Peyer's patch (tissue), 4 donors: Measurements from ENCODE around the gene PCYT1A. TPM values are rescaled to one million over a fixed set of nuclear protein-coding genes. Genes with fewer than 3 reads are reported as not detected.

Source experiments
- DNase-seq, 3 donors: peaks; one replicate each; pipeline ENCODE4 v3.0.0-alpha.2; 2017 to 2019
- H3K27ac ChIP-seq, 4 donors: fragments of 200-600 bp; sonication (generic); one replicate each; pipeline ENCODE4 v1.5.1; 2016 to 2019
- H3K27me3 ChIP-seq, 2 donors: fragments of 200-600 bp; sonication (generic); one replicate each; pipeline ENCODE4 v1.5.1; 2019
- H3K36me3 ChIP-seq, 3 donors: fragments of 200-600 bp; sonication (generic); one replicate each; pipeline ENCODE4 v1.5.1; 2016 to 2019
- H3K4me1 ChIP-seq, 4 donors: fragments of 200-600 bp; sonication (generic); one replicate each; pipeline ENCODE4 v1.5.1; 2016 to 2019
- H3K4me3 ChIP-seq, 4 donors: fragments of 200-600 bp; sonication (generic); 1 replicate in 3 of 4; 2 replicates in 1 of 4; pipeline ENCODE4 v1.5.1; 2016 to 2019; ENCODE audit warnings: mild to moderate bottlenecking in 1 of 4
- H3K9me3 ChIP-seq, 4 donors: fragments of 200-600 bp; sonication (generic); one replicate each; pipeline ENCODE4 v1.5.1; 2016 to 2019; ENCODE audit warnings: mild to moderate bottlenecking in 1 of 4
- POLR2A ChIP-seq, 2 donors: fragments of 450-650 bp; IDR thresholded peaks; one replicate each; pipeline ENCODE4 v1.5.1; 2017; ENCODE audit warnings: antibody characterized with exemption in 2 of 2, mild to moderate bottlenecking in 2 of 2, moderate library complexity in 2 of 2
- total RNA-seq, 4 donors: library from RNA; depleted of rRNA; stranded (reverse); fragments of >200 nt; gene quantifications; one replicate each; pipeline ENCODE4 v1.1.0, GENCODE V29; 2016
- TF ChIP-seq, protein P1 (sequence below), 6 experiments: fragments of 450-650 bp in 4 of 6; fragments of 200-600 bp in 2 of 6; sonication (generic) in 1 of 6; IDR thresholded peaks; one replicate each; pipeline ENCODE4 v1.5.1; 2017 to 2019; ENCODE audit warnings: antibody characterized with exemption in 6 of 6, mild to moderate bottlenecking in 3 of 6, moderate library complexity in 1 of 6

PCYT1A gene
- total RNA-seq, 4 donors from 2014 or later = 168 to 211 (median 177) TPM

DNA sequence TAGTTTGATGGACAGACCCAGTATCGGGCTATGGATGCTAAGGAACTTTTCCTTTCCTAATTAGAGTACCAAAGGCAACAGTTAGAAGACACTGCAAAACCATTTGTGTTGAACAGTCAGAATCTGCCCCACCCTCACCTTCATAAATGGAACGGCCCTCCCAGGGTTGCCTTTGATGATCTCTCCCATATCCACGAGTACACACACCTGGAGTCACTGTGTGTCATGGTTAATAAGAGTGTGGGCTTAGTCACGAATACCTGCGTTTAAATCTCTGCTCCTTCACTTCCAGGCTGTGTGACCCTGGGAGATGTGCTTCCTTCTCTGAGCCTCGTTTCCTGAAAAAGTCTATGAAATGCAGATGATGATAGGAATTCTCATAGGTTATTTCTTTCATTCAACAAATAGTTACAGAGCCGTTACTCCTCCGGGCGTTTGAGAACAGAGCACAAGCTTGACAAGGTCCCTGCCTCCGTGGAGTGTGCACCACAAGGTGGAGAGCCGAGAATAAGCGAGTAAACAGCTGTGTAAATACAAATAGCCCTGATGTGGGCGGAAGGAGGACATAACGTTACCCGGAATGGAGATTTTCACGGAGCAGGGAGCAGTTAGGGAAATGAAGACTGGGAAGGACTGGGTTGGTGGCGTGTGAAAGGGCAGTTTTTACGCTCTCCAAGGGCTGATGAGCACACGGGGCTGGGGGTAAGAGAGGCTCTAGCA, 64.5 kb downstream of the PCYT1A start:
- TF ChIP-seq, protein P1, sequence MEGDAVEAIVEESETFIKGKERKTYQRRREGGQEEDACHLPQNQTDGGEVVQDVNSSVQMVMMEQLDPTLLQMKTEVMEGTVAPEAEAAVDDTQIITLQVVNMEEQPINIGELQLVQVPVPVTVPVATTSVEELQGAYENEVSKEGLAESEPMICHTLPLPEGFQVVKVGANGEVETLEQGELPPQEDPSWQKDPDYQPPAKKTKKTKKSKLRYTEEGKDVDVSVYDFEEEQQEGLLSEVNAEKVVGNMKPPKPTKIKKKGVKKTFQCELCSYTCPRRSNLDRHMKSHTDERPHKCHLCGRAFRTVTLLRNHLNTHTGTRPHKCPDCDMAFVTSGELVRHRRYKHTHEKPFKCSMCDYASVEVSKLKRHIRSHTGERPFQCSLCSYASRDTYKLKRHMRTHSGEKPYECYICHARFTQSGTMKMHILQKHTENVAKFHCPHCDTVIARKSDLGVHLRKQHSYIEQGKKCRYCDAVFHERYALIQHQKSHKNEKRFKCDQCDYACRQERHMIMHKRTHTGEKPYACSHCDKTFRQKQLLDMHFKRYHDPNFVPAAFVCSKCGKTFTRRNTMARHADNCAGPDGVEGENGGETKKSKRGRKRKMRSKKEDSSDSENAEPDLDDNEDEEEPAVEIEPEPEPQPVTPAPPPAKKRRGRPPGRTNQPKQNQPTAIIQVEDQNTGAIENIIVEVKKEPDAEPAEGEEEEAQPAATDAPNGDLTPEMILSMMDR (IDR thresholded peaks at IDR 0.05) = no peak
- no peak for TF ChIP-seq POLR2A (IDR thresholded peaks at IDR 0.05)
- Histone ChIP-seq H3K27ac (no peak overlapping the region), H3K4me3 (no peak overlapping the region), H3K9me3 (no peaks in the 10 kb centered on the region), H3K4me1 (peaks cover 0 to 22% (median 0%) of the 10 kb centered on the region in 4 donors), H3K27me3 (no peaks in the 10 kb centered on the region), H3K36me3 (no peaks in the 10 kb centered on the region)
- no peak for DNase-seq

DNA sequence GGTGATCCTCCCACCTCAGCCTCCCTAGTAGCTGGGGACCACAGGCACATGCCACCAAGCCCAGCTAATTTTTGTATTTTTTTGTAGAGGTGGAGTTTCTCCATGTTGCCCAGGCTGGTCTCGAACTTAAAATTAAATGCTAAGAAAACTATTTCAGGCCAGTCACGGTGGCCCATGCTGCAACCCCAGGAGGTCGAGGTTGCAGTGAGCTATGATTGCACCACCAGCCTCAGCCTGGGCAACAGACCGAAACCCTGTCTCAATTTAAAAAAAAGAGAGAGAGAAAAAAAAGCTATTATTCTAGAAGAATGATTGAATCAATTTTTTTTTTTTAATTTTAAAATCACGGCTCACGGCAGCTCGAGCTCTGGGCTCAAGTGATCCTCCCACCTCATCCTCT, 66.5 kb downstream of the PCYT1A start:
- no peak for TF ChIP-seq POLR2A (IDR thresholded peaks at IDR 0.05)
- TF ChIP-seq, protein P1 (IDR thresholded peaks at IDR 0.05) = no peak
- Histone ChIP-seq H3K9me3 (no peaks in the 10 kb centered on the region), H3K36me3 (no peaks in the 10 kb centered on the region), H3K4me3 (no peak overlapping the region), H3K27me3 (no peaks in the 10 kb centered on the region), H3K4me1 (peaks cover 0 to 24% (median 0%) of the 10 kb centered on the region in 4 donors), H3K27ac (no peak overlapping the region)
- DNase-seq = no peak

DNA sequence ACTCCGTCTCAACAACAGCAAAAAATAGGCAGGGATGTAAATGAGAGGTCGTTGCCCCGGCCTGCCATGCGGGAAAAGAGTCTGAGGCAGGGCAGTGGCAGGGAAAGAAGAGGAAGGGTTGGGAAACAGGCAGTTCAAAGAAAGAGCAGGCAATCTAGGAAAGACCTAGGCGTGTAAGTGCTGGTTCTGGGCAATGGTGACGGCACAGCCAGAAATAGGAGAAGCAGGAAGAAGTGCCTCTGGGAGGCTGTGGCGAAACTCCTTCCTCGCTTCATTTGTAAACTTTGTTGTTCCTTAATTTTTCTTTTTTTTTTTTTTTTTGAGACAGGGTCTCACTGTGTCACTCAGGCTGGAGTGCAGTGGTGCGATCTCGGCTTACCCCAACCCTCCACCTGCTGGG, 66.9 kb downstream of the PCYT1A start:
- H3K9me3 ChIP-seq = no peaks in the 10 kb centered on the region
- no peak for TF ChIP-seq POLR2A (IDR thresholded peaks at IDR 0.05)
- TF ChIP-seq, protein P1 (IDR thresholded peaks at IDR 0.05) = no peak
- no peak overlapping the region for H3K27ac ChIP-seq
- H3K27me3 ChIP-seq = no peaks in the 10 kb centered on the region
- H3K4me3 ChIP-seq = no peak overlapping the region
- DNase-seq = peak in 1 of 3 donors; percentile 48
- H3K4me1 ChIP-seq = peaks cover 0 to 28% (median 0%) of the 10 kb centered on the region in 4 donors
- H3K36me3 ChIP-seq = no peaks in the 10 kb centered on the region

DNA sequence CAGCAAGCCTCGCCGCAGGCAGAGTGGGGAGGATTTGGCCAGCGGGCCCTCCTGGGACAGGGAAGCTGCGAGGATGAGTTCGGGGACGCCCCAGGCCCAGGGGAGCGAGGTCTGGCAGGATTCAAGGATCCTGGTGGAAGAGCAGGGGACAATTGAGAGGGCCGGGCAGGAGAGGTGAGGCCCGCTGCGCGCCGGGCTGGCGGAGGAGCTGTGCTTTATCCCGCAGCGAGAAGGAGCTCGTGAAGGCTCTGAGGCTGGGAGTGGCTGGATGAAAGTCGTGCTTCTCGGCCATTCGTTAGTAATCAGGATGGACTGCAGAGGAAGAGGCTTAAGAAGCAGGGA, 67.6 kb downstream of the PCYT1A start:
- Histone ChIP-seq H3K9me3 (no peaks in the 10 kb centered on the region), H3K27ac (peak overlapping the region in 2 of 4 donors; percentile 36 to 54), H3K36me3 (no peaks in the 10 kb centered on the region), H3K27me3 (no peaks in the 10 kb centered on the region), H3K4me3 (peak overlapping the region in 1 of 4 donors; percentile 57), H3K4me1 (peaks cover 0 to 34% (median 0%) of the 10 kb centered on the region in 4 donors)
- no peak for TF ChIP-seq POLR2A (IDR thresholded peaks at IDR 0.05)
- TF ChIP-seq, protein P1 (IDR thresholded peaks at IDR 0.05) = no peak
- peak in 1 of 3 donors; percentile 43 for DNase-seq

DNA sequence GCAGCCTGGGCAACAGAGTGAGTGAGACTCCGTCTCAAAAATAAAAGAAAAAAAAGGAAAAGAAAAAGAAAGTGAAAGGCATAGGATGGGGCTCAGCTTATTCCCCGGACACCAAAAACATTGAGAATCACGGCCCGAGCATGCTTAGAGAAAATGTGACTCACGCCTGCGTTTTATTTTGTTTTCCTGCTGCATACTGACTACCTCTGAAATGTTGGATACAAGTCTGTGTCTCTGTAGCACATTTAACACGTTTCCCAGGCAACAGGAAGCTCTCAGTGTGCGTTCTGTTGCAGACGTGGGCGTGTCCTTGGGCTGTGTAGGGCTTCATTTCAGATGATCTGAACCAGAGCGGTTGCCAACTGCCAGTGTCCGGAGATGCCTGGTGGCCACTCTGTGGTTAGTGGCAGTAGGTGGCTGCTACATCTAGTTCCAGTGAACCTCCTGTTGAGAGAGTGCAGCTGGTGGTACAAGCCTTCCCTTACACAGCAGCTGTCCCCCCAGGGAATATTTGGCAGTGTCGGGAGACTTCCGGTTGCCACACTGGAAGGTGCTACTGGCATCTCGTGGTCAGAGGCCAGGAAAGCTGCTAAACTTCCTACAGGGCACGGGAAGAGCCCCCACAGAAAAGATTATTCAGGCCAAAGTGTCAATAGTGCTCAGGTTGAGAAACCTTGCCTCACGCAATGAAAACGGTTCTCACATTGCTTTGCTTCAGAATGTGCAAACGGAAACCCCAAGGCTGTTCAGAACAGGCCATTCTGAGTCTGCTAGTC, 68.1 kb downstream of the PCYT1A start:
- peaks cover 0 to 36% (median 0%) of the 10 kb centered on the region in 4 donors for H3K4me1 ChIP-seq
- H3K27ac ChIP-seq = peak overlapping the region in 2 of 4 donors; percentile 36 to 54
- H3K9me3 ChIP-seq = no peaks in the 10 kb centered on the region
- H3K27me3 ChIP-seq = no peaks in the 10 kb centered on the region
- TF ChIP-seq, protein P1 (IDR thresholded peaks at IDR 0.05) = no peak
- no peaks in the 10 kb centered on the region for H3K36me3 ChIP-seq
- peak overlapping the region; percentile 23 to 57 (median 34) for H3K4me3 ChIP-seq
- DNase-seq = peak in 2 of 3 donors; percentile 58 to 75
